ENCODE data around the gene DNAI4.

GRCh38 chr1:66940981-66941380 lies 16.3 kb upstream of the DNAI4 start:
- no peak for TF ChIP-seq CTCF (IDR thresholded peaks at IDR 0.05)
- no peak for TF ChIP-seq POLR2A (IDR thresholded peaks at IDR 0.05)

All from esophagus squamous epithelium (tissue), 4 donors.